ENCODE measurements around the gene BRPF3.

BRPF3 gene

DNA sequence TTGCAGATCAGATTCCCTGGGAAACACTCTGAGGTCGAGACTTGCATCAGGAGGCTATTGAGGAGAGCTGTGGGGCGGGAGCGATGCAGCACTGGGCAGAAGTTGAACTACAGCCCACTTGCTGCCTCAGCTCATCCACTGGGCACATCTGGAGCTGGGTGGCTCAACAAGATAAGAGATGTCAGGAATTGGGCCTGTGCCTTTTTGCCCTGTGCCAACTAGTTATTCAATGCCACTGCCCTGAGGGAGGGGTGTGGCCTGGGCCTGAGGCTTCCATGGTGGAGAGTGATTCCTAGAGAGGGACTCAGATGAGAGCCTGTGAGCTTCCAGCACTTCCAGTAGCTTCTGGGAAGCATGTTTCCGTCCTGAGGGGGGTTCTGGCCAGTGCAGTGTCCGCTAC, 32.7 kb downstream of the BRPF3 start:
- no peak for DNase-seq (ENCODE audit: low read depth in 2 of 2)

DNA sequence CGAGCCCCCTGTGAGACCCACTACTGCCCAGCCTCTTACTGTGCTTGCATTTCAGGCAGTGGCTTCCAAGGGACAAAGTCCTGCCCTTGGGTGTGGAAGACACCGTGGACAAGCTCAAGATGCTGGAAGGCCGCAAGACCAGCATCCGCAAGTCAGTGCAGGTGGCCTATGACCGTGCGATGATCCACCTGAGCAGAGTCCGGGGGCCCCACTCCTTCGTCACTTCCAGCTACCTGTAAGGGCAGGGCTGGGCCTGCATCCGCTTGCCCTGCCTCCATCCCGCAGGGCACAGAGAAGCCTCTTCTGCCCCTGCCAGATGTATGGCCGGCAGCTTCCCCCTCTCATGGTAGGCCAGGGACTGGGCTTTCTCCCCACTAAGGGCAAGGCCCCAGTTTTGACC, 33.8 kb downstream of the BRPF3 start:
- DNase-seq (ENCODE audit: low read depth in 2 of 2) = no peak

GRCh38 chr6:36232172-36232571, 35.6 kb downstream of the BRPF3 start:
- no peak for DNase-seq (ENCODE audit: low read depth in 2 of 2)

DNA sequence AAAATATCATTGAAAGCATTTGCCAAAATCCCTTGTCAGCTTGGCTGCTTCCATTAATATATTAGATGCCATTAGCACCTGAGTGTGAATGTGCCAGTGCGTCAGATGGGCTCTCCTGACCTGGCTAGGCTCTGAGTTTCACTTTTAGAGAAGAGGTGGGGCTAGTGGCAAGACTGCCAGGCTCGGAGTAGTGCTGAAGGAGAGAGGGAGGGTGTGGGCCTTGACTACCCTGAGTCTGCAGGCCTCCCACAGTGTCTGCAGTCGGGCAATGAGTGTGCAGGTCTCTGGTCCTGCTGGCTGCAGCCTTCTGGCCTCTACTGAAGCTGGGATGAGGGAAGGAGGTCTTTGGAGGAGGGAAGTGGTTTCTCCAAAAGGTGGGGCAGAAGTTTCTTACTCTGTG, 38.8 kb downstream of the BRPF3 start:
- DNase-seq (ENCODE audit: low read depth in 2 of 2) = no peak

DNA sequence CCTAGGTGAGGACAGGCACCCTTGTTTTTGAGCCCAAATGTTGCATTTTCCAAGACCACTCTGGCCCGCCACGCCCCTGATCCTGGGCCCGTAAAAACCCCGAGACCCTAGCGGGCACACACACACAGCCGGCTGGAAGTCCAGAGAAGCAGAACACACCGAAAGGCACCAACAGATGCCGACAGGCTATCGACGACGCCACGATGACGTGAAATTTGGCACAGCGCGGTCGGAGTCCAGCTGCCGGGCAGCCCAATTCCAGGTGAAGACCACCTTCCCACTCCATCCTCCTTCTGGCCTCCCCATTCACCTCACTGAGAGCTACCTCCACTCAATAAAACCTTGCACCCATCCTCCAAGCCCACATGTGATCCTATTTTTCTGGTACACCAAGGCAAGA, 39.3 kb downstream of the BRPF3 start:
- DNase-seq (ENCODE audit: low read depth in 2 of 2) = no peak

DNA sequence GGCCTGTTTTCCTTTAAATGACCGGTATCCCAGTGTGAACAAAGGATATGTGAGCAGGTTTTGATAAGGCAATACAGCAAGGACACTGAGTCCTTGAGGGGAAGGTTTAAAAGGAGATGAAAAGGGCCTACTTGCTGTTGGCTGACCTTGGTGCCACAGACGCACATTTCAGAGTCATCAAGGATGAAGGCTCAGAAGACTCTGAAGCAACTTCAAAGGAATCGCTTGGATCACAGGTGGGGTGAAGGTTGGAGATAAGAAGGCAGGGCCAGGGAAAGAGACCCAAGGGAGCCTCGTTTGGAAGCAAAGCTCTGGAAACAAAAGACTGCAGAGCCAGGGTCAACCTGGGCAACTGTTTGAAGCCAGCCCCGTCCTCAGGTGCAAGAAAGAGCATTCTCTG, 43.2 kb downstream of the BRPF3 start:
- DNase-seq (ENCODE audit: low read depth in 2 of 2) = no peak

- DNase-seq (ENCODE audit: low read depth in 2 of 2) = no peak
Measured at GRCh38 chr6:36241728-36242127, 45.2 kb downstream of the BRPF3 start.

DNA sequence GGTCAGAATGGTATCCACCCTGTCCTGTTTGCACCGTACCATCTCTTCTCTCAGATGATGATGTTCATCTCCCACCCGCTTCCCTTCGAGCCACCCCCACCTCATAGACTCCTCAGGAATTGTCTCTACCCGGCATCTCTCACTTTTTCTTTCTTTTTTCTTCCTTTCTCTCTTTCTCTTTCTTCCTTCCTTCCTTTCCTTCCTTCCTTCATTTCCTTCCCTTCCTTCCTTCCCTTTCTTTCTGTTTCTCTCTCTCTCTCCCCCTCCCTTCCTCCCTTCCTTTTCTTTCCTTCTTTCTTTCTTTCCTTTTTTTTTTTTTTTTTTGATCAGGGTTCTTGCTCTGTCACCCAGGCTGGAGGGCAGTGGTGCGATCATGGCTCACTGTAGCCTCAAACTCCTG, 45.6 kb downstream of the BRPF3 start:
- no peak for DNase-seq (ENCODE audit: low read depth in 2 of 2)

DNA sequence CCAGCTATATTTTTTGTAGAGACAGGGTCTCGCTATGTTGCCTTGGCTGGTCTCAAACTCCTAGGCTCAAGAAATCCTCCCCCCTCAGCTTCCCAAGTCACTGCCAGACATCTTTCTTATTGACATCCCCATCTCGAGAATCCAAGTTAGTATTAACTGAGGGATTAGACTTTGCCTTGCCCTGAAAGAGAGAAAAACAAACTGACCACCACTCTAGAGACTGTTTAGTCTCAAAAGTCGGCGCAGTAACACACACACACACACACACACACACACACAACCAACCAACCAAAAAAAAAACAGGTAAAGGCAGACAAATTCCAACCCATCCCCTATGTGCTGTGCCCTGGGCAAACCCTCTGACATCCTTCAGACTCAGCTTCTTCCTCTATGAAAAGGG, 46.1 kb downstream of the BRPF3 start:
- no peak for DNase-seq (ENCODE audit: low read depth in 2 of 2)

DNA sequence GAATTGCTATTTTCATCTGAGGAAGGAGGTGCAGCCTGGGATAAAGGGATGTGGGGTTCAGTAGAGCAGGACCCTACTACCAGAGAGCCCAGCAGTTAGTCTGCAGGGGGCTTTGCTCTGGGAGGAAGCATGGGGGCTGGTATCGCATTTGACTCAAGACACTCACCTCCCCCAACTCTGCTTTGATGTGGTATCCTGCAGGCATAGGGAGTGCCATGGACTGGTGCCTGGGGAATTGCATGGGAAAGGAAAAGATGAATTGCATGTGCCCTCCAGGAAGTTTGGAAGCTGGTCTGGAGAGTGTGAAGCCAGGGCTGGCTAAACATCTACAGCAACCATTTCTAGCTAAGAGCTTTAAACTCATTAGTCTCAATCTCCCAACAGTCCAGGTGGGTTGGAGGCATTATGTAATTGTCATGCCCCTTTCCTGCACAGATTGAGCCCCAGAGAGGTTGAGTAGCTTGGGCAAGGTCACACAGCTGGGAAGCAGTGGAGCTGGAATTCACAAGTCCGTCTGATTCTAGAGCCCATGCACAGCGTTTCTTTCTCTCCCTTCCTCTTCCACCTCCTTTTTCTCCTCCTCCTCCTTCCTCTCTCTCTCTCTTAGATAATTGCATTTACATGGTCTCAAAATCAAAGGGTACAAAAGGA, 47.1 kb downstream of the BRPF3 start:
- DNase-seq (ENCODE audit: low read depth in 2 of 2) = no peak

GRCh38 chr6:36244641-36245280, 48.2 kb downstream of the BRPF3 start:
- no peak for DNase-seq (ENCODE audit: low read depth in 2 of 2)

DNA sequence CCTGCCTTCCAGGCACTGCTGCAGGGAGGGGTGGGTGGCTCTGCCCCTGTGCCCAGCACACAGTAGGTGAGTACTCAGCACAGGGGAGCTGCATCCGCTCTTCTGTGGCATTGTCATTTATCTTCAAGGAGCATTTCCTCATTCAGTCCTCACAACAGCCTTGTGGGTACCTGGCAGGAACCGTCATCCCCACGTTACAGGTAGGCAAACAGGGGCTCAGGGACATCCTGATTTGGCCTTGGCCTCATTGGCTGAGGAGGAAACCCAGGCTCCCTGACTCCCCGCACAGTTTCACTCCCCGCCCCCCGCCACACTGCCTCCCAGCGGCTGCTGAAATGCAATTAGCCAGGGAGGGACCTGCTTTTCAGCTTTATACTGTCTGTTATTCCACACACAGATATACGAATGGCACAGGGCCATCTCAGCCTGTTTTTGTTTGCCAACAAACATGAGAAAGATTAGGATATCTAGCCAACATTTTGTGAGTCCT, 49.1 kb downstream of the BRPF3 start:
- no peak for DNase-seq (ENCODE audit: low read depth in 2 of 2)

GRCh38 chr6:36246506-36247268, 50.1 kb downstream of the BRPF3 start:
- no peak for DNase-seq (ENCODE audit: low read depth in 2 of 2)

GRCh38 chr6:36247693-36248092, 51.1 kb downstream of the BRPF3 start:
- DNase-seq (ENCODE audit: low read depth in 2 of 2) = no peak

- DNase-seq (ENCODE audit: low read depth in 2 of 2) = no peak
Measured at GRCh38 chr6:36248980-36249379, 52.4 kb downstream of the BRPF3 start.

DNA sequence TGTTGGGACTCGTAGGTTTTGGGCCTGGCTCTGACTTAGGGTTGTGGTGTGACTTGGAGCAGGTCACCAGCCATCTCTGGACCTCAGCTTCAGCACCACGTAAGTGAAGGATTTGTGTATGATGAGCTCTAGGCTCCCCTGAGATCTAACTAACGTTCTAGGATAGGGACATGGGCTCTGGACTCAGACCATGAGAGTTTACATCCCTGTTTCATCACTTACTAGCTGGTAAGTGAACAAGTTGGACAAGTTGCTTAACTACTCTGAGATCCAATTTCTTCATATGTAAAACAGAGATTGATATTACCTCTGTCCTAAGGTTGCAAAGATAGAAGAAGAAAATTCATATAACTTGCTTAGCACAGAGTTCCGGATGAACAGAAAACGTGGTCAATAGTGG, 53.0 kb downstream of the BRPF3 start:
- no peak for DNase-seq (ENCODE audit: low read depth in 2 of 2)

DNA sequence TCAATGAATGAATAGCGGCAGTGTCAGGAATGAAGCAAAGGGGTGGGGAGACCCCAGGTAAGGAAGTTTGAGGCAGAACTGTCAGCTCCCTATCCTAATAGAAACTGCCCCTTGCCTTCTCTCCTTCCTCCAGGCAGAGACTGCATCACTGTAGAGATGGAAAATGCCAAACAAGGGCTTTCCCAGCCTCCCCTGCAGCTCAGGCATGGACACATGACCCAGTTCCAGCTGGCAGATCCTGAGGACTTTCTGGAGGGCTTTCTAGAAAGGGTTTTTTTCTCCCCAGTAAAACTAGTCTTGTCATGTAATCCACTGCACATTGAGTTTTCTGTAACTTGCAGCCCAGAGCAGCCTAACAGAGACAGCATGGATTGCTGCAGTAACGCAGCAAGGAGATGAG, 55.5 kb downstream of the BRPF3 start:
- no peak for DNase-seq (ENCODE audit: low read depth in 2 of 2)

DNA sequence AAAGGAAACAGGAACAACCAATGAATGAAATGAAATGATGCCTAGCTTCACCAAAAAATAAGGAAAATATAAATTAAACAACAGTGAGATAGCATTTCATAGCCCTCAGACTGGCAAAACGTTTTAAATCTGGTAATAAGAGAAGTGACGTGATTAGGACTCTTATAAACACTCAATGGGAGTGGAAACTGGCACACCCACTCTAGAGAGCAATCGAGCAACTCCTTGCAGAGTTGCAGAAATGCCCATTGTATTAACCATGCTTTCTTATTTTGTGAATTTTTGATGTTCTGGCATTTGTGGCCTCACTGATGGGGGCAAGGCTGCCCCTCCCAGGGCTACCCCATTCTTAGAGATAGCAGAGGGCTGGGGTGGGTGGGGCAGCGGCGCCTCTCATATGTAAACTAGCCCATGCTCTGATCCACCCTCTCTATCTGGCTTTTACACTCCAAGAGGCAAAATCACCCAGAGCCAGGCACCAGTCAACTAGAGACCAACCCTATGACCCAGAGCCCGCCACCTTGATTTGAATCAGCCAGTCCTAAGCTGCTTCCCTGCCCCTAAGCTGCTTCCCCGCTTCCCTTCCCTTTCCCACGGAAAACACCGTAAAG, 67.0 kb downstream of the BRPF3 start:
- no peak for DNase-seq (ENCODE audit: low read depth in 2 of 2)

GRCh38 chr6:36265744-36266143, 69.2 kb downstream of the BRPF3 start:
- no peak for DNase-seq (ENCODE audit: low read depth in 2 of 2)

DNA sequence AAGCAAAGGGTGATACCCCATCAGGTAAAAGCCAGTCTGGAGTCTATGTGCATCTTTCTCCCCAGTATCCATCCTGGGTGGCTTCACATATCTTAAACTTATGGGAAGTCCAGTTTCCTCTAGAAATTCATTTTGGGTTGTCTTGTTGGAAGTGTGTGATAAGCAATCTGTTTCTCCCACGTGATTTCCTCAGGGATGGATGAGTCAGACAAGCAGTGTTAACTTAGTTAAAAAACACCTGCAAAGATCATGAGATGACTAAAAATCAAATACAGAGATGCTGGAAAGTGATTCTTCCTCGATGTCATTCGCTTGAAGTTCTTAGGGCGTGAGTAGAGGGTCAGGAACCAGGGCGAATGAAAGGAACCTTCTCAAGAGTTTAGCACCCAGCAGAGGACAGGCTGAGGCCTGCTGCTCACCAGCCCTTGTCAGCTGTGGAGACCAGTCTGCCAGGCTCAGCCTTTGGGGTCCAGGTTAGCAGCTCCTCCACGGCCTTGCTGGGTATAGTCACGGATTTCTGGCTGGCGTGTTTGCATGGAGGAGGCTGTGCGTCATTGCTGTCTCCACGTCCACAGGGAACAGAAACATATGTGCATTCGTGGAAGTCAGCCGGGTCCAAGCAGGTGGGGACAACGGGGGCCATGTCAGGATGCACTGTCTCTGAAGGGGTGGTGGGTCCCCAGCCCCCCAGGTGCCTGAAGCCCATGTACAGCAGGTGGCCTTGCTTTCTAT, 70.5 kb downstream of the BRPF3 start:
- DNase-seq (ENCODE audit: low read depth in 2 of 2) = no peak

- DNase-seq (ENCODE audit: low read depth in 2 of 2) = no peak
Measured at GRCh38 chr6:36267731-36268477, 71.4 kb downstream of the BRPF3 start.
